HG02938 (cell line): ENCODE data around the gene B3GAT3.
"Not testable (repeated sequence)": the region's sequence is repeated elsewhere in the genome, so short reads cannot be mapped to it uniquely, and the experiment has no call there.

Experiments used
- ATAC-seq: cut with Tn5 transposase; IDR thresholded peaks from one replicate; pipeline ENCODE4 v1.9.1; 2021; ENCODE audit warnings: mild to moderate bottlenecking, moderate library complexity; ENCODE audit not compliant: unreplicated experiment

The B3GAT3 gene

GRCh38 chr11:62580959-62581715 lies 40.6 kb downstream of the B3GAT3 start:
- no peak for ATAC-seq

- ATAC-seq = no peak
Observed at GRCh38 chr11:62579252-62579651, 42.5 kb downstream of the B3GAT3 start.

DNA sequence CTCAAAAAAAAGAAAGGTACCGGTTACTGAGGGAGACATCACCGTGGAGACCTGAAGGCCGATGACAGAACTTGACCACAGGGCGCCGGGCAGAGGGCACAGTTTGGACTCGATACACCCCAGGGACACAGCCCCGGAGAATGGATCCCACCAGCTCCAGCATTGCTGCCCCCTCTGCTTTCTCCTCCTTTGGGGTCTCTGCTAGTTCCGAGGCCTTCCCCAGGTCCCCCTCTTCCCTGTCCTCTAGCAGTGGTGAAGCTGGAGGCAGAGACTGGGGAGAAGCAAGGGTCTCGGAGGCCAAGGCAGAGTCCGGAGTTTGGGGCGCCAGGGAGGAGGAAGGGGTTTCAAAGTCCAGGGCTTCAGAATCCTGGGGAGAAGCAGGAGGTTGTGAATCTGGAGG lies 43.2 kb downstream of the B3GAT3 start:
- no peak for ATAC-seq

GRCh38 chr11:62577046-62577714 lies 44.6 kb downstream of the B3GAT3 start:
- ATAC-seq = no peak

DNA sequence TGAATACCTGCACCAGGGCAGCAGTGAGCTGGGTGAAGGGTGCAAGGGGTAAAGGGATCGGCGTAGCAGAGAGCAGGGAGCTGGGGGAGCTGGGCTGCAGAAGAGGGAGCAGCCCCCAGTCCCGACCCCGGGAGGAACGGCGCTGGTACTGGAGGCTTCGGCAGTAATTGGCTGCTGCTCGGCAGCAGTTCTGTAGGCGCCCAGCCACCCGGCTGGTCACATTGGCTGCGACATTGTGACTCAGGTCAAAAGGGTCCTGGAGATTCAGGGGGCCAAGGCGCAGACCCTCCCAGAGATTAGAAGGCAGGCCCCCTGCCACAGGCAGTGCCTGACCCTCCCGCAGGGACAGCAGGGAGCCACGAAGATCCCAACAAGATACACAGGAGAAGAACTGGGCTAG lies 45.9 kb downstream of the B3GAT3 start:
- ATAC-seq = no peak

DNA sequence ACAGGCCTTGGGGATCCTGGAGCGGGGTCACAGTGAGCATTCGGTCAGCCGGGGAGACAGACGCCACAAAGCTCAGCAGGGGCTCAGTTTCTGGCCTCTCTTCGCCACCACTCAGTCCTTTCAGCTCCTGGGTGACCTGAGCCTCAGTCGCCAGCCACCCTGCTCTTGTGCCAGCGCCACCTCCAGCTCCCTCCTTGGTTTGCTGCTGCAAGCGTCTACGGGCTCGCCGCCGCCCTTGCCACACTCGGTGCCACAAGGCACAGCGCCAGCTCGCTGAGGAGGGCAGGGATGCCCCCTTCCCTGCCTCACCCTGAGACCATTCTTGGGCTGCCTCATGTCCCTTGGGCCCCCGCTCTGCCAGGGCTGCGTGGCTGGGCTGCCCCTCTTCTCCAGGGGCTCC lies 46.6 kb downstream of the B3GAT3 start:
- ATAC-seq = no peak

GRCh38 chr11:62574363-62575071 lies 47.3 kb downstream of the B3GAT3 start:
- peak; percentile 7 for ATAC-seq

GRCh38 chr11:62573592-62574362 lies 48.0 kb downstream of the B3GAT3 start, which contains the start of gene EEF1G:
EEF1G (minus strand) TSS chr11:62573891; CDS start chr11:62573842, 49 bp downstream.
- ATAC-seq = peak; percentile 87

DNA sequence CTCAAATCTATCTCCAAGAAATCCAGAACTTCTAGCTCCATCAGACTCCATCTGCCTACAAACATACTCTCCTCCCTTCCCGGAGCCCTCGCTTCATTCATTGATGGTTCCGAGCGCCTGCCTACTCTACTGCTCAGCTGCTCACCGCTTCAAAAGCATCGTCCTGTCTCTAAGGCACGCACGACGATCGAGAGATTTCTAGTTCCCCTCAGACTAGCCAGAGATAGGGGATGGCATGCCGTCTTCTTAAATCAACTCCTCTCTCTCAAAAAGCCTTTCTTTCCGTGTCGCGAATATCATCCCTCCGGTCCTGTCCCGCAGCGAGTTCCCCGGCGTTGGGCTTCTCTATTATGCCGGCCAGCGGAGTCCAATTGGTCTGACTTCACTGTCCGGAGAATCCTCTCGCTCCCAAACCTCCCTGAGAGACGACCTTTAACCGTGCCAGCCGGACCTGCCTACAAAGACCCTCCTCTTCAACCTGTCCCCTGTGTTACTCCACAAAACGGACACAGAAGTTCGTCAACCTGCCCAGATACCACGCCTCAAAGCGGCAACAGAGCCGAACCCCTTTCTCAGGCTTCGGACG lies 48.7 kb downstream of the B3GAT3 start:
- no peak for ATAC-seq

DNA sequence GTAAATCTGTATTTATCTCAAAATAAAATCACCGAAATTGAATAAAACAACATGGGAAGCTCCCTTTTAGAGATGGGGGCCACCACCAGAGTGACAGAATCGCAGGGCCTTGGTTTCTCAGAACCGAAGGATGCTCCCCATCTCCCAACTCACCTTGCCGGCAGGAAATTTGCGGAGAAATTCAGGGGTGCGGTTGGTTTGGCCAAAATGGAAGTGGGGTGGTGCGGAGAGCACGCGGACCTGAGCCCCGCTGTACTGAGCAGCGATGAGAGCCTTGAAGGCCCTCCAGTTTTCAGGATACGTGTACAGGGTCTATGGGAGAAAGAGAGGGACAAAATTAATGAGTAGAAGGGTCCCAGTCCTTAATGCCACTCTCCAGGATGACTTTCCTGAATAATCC lies 49.4 kb downstream of the B3GAT3 start:
- ATAC-seq = no peak

- ATAC-seq = not testable (repeated sequence)
Observed at GRCh38 chr11:62571493-62571892, 50.3 kb downstream of the B3GAT3 start.

- ATAC-seq = not testable (repeated sequence)
Observed at GRCh38 chr11:62570903-62571302, 50.9 kb downstream of the B3GAT3 start.

GRCh38 chr11:62569611-62570010 lies 52.2 kb downstream of the B3GAT3 start:
- no peak for ATAC-seq

- no peak for ATAC-seq
Observed at GRCh38 chr11:62567018-62567633, 54.7 kb downstream of the B3GAT3 start.

DNA sequence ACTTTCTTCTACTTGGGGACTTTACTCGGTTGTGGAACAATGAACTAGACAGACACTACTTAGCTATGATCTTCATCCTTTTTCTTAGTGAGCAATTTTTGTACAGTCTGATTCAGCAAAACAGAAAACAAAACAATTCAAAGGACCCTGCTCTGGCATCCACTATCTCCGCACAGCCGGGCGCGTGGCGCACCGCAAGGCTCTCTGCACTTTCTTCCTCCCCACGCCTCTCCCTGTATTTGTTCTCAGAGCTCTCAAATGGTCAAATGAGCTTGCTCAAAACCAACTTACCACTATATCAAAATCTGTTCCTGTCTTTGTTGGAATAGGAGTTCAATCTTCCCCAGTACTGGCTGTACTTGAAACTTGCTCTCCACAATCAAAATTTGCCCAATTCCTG lies 55.5 kb downstream of the B3GAT3 start:
- ATAC-seq = no peak
